ENCODE data around the gene FBXL17.

GRCh38 chr5:108222011-108222410 lies 159.9 kb downstream of the FBXL17 start:
- TF ChIP-seq CTCF (IDR thresholded peaks at IDR 0.05) (no peak), EZH2 (IDR thresholded peaks at IDR 0.05; ENCODE audit: borderline replicate concordance, insufficient read depth, low read depth, low read length, poor library complexity, severe bottlenecking) (no peak)
